Activated CD8-positive, alpha-beta T cell treated with anti-CD3 and anti-CD28 coated beads, Interleukin-2, amount 10 ng/mL, durations not matched to agents 7 days and 5 days (primary cell): ENCODE measurements around the gene GLRA1. TPM values are rescaled to one million over a fixed set of nuclear protein-coding genes. Genes with fewer than 3 reads are reported as not detected.

Experiments used
- ATAC-seq: fragments of 150-1000 bp; cut with Tn5 transposase; one replicate; pipeline ENCODE4 v1.10.0; 2021; ENCODE audit warnings: moderate library complexity
- CTCF ChIA-PET: fragments of 350-600 bp; sonication (Branson Sonifier 250); formaldehyde crosslinking; loops from one replicate; lab custom pipeline; 2021; ENCODE audit warnings: antibody characterized with exemption; lab: Charles Lee
- POLR2A ChIA-PET: fragments of 350-600 bp; sonication (Branson Sonifier 250); formaldehyde crosslinking; loops from one replicate; lab custom pipeline; 2021; ENCODE audit warnings: antibody characterized with exemption; lab: Charles Lee
- DNase-seq: peaks from one replicate; pipeline ENCODE4 v3.0.0-alpha.2; 2020
- H3K27ac Mint-ChIP-seq: one replicate; pipeline ENCODE4 v1.8.0; 2021; ENCODE audit warnings: mild to moderate bottlenecking, mixed read lengths
- H3K27me3 Mint-ChIP-seq: one replicate; pipeline ENCODE4 v1.8.0; 2021; ENCODE audit warnings: low read depth, mixed read lengths
- H3K36me3 Mint-ChIP-seq: one replicate; pipeline ENCODE4 v1.8.0; 2021; ENCODE audit warnings: low read depth, mixed read lengths
- H3K4me1 Mint-ChIP-seq: one replicate; pipeline ENCODE4 v1.8.0; 2021; ENCODE audit warnings: low read depth, mixed read lengths
- H3K4me3 Mint-ChIP-seq: one replicate; pipeline ENCODE4 v1.8.0; 2021; ENCODE audit warnings: mild to moderate bottlenecking, mixed read lengths
- H3K9me3 Mint-ChIP-seq: one replicate; pipeline ENCODE4 v1.8.0; 2022; ENCODE audit warnings: mixed read lengths; ENCODE audit not compliant: insufficient read depth
- total RNA-seq, 2 experiments: library from RNA; stranded (reverse); gene quantifications; one replicate each; pipeline ENCODE4 v1.2.3, GENCODE V29; 2021

The GLRA1 gene
- total RNA-seq, 2 experiments from 2014 or later, result not detected

- no peak for DNase-seq
- CTCF ChIA-PET, result no interaction called here
- Mint-ChIP-seq H3K4me1 (no peaks in the 10 kb centered on the region), H3K27ac (no peak overlapping the region), H3K9me3 (no peaks in the 10 kb centered on the region), H3K27me3 (no peaks in the 10 kb centered on the region), H3K36me3 (no peaks in the 10 kb centered on the region), H3K4me3 (no peak overlapping the region)
- POLR2A ChIA-PET, result no interaction called here
- ATAC-seq, result no peak
Measured at GRCh38 chr5:151949701-151950308, 25.2 kb upstream of the GLRA1 start.

GRCh38 chr5:151949113-151949512 is 24.5 kb upstream of the GLRA1 start:
- ChIA-PET POLR2A (no interaction called here), CTCF (no interaction called here)
- Mint-ChIP-seq H3K27ac (no peak overlapping the region), H3K36me3 (no peaks in the 10 kb centered on the region), H3K27me3 (no peaks in the 10 kb centered on the region), H3K4me1 (no peaks in the 10 kb centered on the region), H3K9me3 (no peaks in the 10 kb centered on the region), H3K4me3 (no peak overlapping the region)
- no peak for ATAC-seq
- DNase-seq, result no peak

GRCh38 chr5:151947931-151948608 is 23.4 kb upstream of the GLRA1 start:
- no peaks in the 10 kb centered on the region for H3K4me1 Mint-ChIP-seq
- CTCF ChIA-PET, result no interaction called here
- POLR2A ChIA-PET, result no interaction called here
- no peak overlapping the region for H3K4me3 Mint-ChIP-seq
- ATAC-seq, result no peak
- H3K9me3 Mint-ChIP-seq, result no peaks in the 10 kb centered on the region
- no peak overlapping the region for H3K27ac Mint-ChIP-seq
- no peaks in the 10 kb centered on the region for H3K27me3 Mint-ChIP-seq
- no peak for DNase-seq
- no peaks in the 10 kb centered on the region for H3K36me3 Mint-ChIP-seq

GRCh38 chr5:151937851-151938250 is 13.2 kb upstream of the GLRA1 start:
- no peaks in the 10 kb centered on the region for H3K9me3 Mint-ChIP-seq
- H3K27me3 Mint-ChIP-seq, result no peaks in the 10 kb centered on the region
- no peak for DNase-seq
- no peak for ATAC-seq
- H3K4me3 Mint-ChIP-seq, result no peak overlapping the region
- H3K36me3 Mint-ChIP-seq, result no peaks in the 10 kb centered on the region
- no peak overlapping the region for H3K27ac Mint-ChIP-seq
- POLR2A ChIA-PET, result interaction anchor here (0.5 kb wide), 1 partner anchor 20 kb away, joined by 3 read pairs; no protein-coding TSS in a partner anchor
- CTCF ChIA-PET, result no interaction called here
- H3K4me1 Mint-ChIP-seq, result no peaks in the 10 kb centered on the region

GRCh38 chr5:151935135-151935695 is 10.6 kb upstream of the GLRA1 start:
- Mint-ChIP-seq H3K27me3 (no peaks in the 10 kb centered on the region), H3K4me1 (no peaks in the 10 kb centered on the region), H3K4me3 (no peak overlapping the region), H3K27ac (no peak overlapping the region), H3K9me3 (peaks cover 17% of the 10 kb centered on the region), H3K36me3 (no peaks in the 10 kb centered on the region)
- ATAC-seq, result no peak
- no peak for DNase-seq
- ChIA-PET CTCF (no interaction called here), POLR2A (no interaction called here)

GRCh38 chr5:151931260-151931659 is 6.6 kb upstream of the GLRA1 start:
- no peak for ATAC-seq
- DNase-seq, result no peak
- no peaks in the 10 kb centered on the region for H3K4me1 Mint-ChIP-seq
- ChIA-PET POLR2A (no interaction called here), CTCF (no interaction called here)
- H3K27me3 Mint-ChIP-seq, result no peaks in the 10 kb centered on the region
- no peaks in the 10 kb centered on the region for H3K36me3 Mint-ChIP-seq
- peaks cover 17% of the 10 kb centered on the region for H3K9me3 Mint-ChIP-seq
- no peak overlapping the region for H3K27ac Mint-ChIP-seq
- H3K4me3 Mint-ChIP-seq, result no peak overlapping the region

- no peak overlapping the region for H3K27ac Mint-ChIP-seq
- H3K4me1 Mint-ChIP-seq, result no peaks in the 10 kb centered on the region
- ChIA-PET CTCF (no interaction called here), POLR2A (no interaction called here)
- ATAC-seq (no peak), DNase-seq (no peak)
- H3K27me3 Mint-ChIP-seq, result peaks cover 8% of the 10 kb centered on the region
- no peaks in the 10 kb centered on the region for H3K36me3 Mint-ChIP-seq
- no peak overlapping the region for H3K4me3 Mint-ChIP-seq
- peaks cover 2% of the 10 kb centered on the region for H3K9me3 Mint-ChIP-seq
Measured at GRCh38 chr5:151926188-151926587, 1.5 kb upstream of the GLRA1 start.

- no peak for ATAC-seq
- CTCF ChIA-PET, result no interaction called here
- POLR2A ChIA-PET, result no interaction called here
- no peak for DNase-seq
- no peak overlapping the region for H3K4me3 Mint-ChIP-seq
- no peaks in the 10 kb centered on the region for H3K36me3 Mint-ChIP-seq
- H3K4me1 Mint-ChIP-seq, result no peaks in the 10 kb centered on the region
- peaks cover 8% of the 10 kb centered on the region for H3K27me3 Mint-ChIP-seq
- no peaks in the 10 kb centered on the region for H3K9me3 Mint-ChIP-seq
- no peak overlapping the region for H3K27ac Mint-ChIP-seq
Measured at GRCh38 chr5:151925340-151925739, 689 bp upstream of the GLRA1 start.

- no peaks in the 10 kb centered on the region for H3K9me3 Mint-ChIP-seq
- CTCF ChIA-PET, result no interaction called here
- H3K27ac Mint-ChIP-seq, result no peak overlapping the region
- H3K4me3 Mint-ChIP-seq, result no peak overlapping the region
- POLR2A ChIA-PET, result no interaction called here
- H3K36me3 Mint-ChIP-seq, result no peaks in the 10 kb centered on the region
- no peak for DNase-seq
- no peaks in the 10 kb centered on the region for H3K4me1 Mint-ChIP-seq
- H3K27me3 Mint-ChIP-seq, result peaks cover 8% of the 10 kb centered on the region
- no peak for ATAC-seq
Measured at GRCh38 chr5:151923866-151924476, 680 bp downstream of the GLRA1 start.

GRCh38 chr5:151921916-151922315 is 2.7 kb downstream of the GLRA1 start:
- H3K4me3 Mint-ChIP-seq, result no peak overlapping the region
- H3K36me3 Mint-ChIP-seq, result no peaks in the 10 kb centered on the region
- H3K27me3 Mint-ChIP-seq, result peaks cover 8% of the 10 kb centered on the region
- no peaks in the 10 kb centered on the region for H3K4me1 Mint-ChIP-seq
- ChIA-PET POLR2A (no interaction called here), CTCF (no interaction called here)
- ATAC-seq (no peak), DNase-seq (no peak)
- H3K27ac Mint-ChIP-seq, result no peak overlapping the region
- H3K9me3 Mint-ChIP-seq, result no peaks in the 10 kb centered on the region

GRCh38 chr5:151917904-151918303 is 6.7 kb downstream of the GLRA1 start:
- no peak overlapping the region for H3K4me3 Mint-ChIP-seq
- H3K27ac Mint-ChIP-seq, result no peak overlapping the region
- no peaks in the 10 kb centered on the region for H3K9me3 Mint-ChIP-seq
- POLR2A ChIA-PET, result no interaction called here
- CTCF ChIA-PET, result no interaction called here
- H3K27me3 Mint-ChIP-seq, result peaks cover 3% of the 10 kb centered on the region
- ATAC-seq (no peak), DNase-seq (no peak)
- H3K4me1 Mint-ChIP-seq, result no peaks in the 10 kb centered on the region
- H3K36me3 Mint-ChIP-seq, result no peaks in the 10 kb centered on the region

- H3K36me3 Mint-ChIP-seq, result no peaks in the 10 kb centered on the region
- no peaks in the 10 kb centered on the region for H3K9me3 Mint-ChIP-seq
- no peaks in the 10 kb centered on the region for H3K4me1 Mint-ChIP-seq
- ATAC-seq, result no peak
- H3K27me3 Mint-ChIP-seq, result peaks cover 3% of the 10 kb centered on the region
- H3K27ac Mint-ChIP-seq, result no peak overlapping the region
- ChIA-PET CTCF (no interaction called here), POLR2A (no interaction called here)
- H3K4me3 Mint-ChIP-seq, result no peak overlapping the region
- DNase-seq, result no peak
Measured at GRCh38 chr5:151913425-151913824, 11.2 kb downstream of the GLRA1 start.
